Psoas muscle (tissue), 8 donors: ENCODE measurements around the gene TRIB2. TPM values are rescaled to one million over a fixed set of nuclear protein-coding genes. Genes with fewer than 3 reads are reported as not detected.

Experiments used
- ATAC-seq, 4 donors: fragments of 200-7000 bp; cut with Tn5 transposase; one replicate each; pipeline ENCODE4 v1.9.1; 2020; ENCODE audit warnings: moderate library complexity in 3 of 4, mild to moderate bottlenecking in 2 of 4
- DNase-seq, 2 donors: peaks; one replicate each; pipeline ENCODE4 v3.0.0-alpha.2; 2020
- H3K27ac ChIP-seq: fragments of 200-600 bp; one replicate; pipeline ENCODE4 v1.8.0; 2022
- H3K27me3 ChIP-seq, 3 donors: fragments of 200-600 bp in 1 of 3; one replicate each; pipeline versions ENCODE4 v1.6.1 to v1.8.0; 2013 to 2022; ENCODE audit warnings: low read length in 2 of 3, mild to moderate bottlenecking in 2 of 3, moderate library complexity in 1 of 3; ENCODE audit not compliant: insufficient read depth in 3 of 3
- H3K36me3 ChIP-seq, 2 donors: fragments of 200-600 bp in 1 of 2; one replicate each; pipeline versions ENCODE4 v1.6.1 to v1.8.0; 2013 to 2022; ENCODE audit warnings: low read depth in 1 of 2, mild to moderate bottlenecking in 1 of 2, moderate library complexity in 1 of 2; ENCODE audit not compliant: insufficient read depth in 1 of 2
- H3K4me1 ChIP-seq: fragments of 200-600 bp; one replicate; pipeline ENCODE4 v1.8.0; 2022
- H3K4me3 ChIP-seq: fragments of 200-600 bp; one replicate; pipeline ENCODE4 v1.8.0; 2022; ENCODE audit warnings: mild to moderate bottlenecking
- H3K9me3 ChIP-seq: fragments of 200-600 bp; one replicate; pipeline ENCODE4 v1.8.0; 2022
- WGBS, 3 donors: extraction: QIAGEN DNeasy Blood & Tissue Kit; methylation state at CpG; one replicate each; pipeline versions ENCODE4 v1.1.6 to v1.1.7; 2013; 5-methylcytosine and 5-hydroxymethylcytosine counted together
- intact Hi-C, 2 donors: fragments of 100-400 bp; cut with DNase I; formaldehyde crosslinking; loops; one replicate each; pipeline versions ENCODE4 v1.11.0 to v1.14.2; 2022
- polyA plus RNA-seq, 3 donors: library from polyadenylated mRNA; stranded (reverse); fragments of 200-250 nt; gene quantifications; one replicate each; pipeline ENCODE4 v1.2.3, GENCODE V29; 2013
- total RNA-seq, 4 donors: library from RNA; stranded (reverse); fragmentation: NEBNext Ultra II Directional in 2 of 4; extraction: Animal tissue kit (Norgen Biotek cat#: 25700) in 2 of 4; gene quantifications; one replicate each; pipeline versions ENCODE4 v1.2.1 to v1.2.4, GENCODE V29; 2021 to 2023
- TF ChIP-seq, protein P1 (sequence below): fragments of 200-600 bp; IDR thresholded peaks from one replicate; pipeline ENCODE4 v1.8.0; 2022; ENCODE audit warnings: antibody characterized with exemption
- donor health status: healthy with polysubstance abuse.
- donor health status: DM: no; HTN: no; CAD: no; lungs with moderate emphysema.
- donor health status: Bipolar disorder and iron deficiency.
- donor health status: healthy.
- donor health status: DM: yes; HTN: yes; CAD: no.
- donor health status: DM: no; HTN: no; CAD: no.
- donor health status: DM: no; HTN: no; CAD: no.
- donor health status: DM: yes; HTN: yes; CAD: no.

The TRIB2 gene
- total and polyA plus RNA-seq, 7 donors: 6.8 to 18.0 (median 12.5) TPM

DNA sequence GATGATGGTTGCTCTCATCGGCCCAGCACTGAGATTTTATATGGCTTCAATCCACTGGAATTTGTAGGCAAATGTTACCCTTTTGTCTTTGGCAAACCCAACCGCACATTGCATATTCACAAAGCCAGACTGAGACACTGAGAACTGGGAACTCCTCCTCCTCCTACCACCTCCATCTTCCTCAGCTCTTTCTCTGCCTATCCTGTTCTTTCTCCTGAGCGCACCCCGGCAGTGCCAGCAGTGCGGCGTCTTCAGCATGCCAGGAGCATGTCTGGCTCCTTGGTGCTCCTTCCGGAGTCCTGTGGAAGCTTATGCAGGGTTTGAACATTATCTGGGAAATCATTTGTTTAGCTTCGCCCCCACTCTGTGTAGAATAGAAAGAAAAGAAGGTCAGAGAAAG is 50.8 kb downstream of the TRIB2 start:
- Histone ChIP-seq H3K4me3 (no peak overlapping the region), H3K36me3 (no peaks in the 10 kb centered on the region), H3K4me1 (no peaks in the 10 kb centered on the region), H3K9me3 (no peaks in the 10 kb centered on the region), H3K27me3 (no peaks in the 10 kb centered on the region), H3K27ac (no peak overlapping the region)
- no peak for ATAC-seq
- intact Hi-C loops: no loop called here
- no peak for DNase-seq
- TF ChIP-seq, protein P1, sequence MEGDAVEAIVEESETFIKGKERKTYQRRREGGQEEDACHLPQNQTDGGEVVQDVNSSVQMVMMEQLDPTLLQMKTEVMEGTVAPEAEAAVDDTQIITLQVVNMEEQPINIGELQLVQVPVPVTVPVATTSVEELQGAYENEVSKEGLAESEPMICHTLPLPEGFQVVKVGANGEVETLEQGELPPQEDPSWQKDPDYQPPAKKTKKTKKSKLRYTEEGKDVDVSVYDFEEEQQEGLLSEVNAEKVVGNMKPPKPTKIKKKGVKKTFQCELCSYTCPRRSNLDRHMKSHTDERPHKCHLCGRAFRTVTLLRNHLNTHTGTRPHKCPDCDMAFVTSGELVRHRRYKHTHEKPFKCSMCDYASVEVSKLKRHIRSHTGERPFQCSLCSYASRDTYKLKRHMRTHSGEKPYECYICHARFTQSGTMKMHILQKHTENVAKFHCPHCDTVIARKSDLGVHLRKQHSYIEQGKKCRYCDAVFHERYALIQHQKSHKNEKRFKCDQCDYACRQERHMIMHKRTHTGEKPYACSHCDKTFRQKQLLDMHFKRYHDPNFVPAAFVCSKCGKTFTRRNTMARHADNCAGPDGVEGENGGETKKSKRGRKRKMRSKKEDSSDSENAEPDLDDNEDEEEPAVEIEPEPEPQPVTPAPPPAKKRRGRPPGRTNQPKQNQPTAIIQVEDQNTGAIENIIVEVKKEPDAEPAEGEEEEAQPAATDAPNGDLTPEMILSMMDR: no peak
- WGBS, 3 donors: 85 to 92% (median 85%) methylated on average over 8 of the region's 8 CpGs

DNA sequence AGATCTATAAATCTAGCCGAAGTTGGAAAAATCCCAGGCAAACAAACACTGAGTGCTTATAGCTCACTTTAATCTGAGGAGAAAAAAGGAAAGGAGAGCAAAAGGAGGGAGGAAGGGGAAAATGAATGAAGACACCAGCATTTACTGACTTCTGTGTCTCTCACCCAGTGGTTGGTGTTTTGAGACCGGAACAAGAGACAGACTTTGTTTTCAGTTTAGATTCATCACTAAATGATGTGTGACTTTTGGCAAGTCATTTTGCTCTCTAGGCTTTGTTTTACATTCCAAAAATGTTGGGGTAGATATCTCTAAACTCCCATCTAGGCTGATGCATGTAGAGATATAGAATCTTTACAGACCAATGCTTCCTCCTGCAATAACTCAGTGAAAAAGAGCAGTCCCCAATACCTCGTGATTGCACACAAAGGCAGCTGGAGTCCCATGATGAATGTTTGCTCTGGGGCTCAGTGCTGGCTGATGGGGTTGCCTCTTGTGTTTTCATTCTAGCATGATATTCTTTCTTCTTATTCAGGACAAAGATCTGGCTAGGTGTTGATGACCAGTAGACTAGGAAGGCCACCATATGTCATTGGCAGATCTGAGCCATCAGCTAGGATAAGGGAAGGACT is 51.4 kb downstream of the TRIB2 start:
- Histone ChIP-seq H3K9me3 (no peaks in the 10 kb centered on the region), H3K27ac (no peak overlapping the region), H3K36me3 (no peaks in the 10 kb centered on the region), H3K4me3 (no peak overlapping the region), H3K4me1 (no peaks in the 10 kb centered on the region), H3K27me3 (no peaks in the 10 kb centered on the region)
- DNase-seq (no peak), ATAC-seq (no peak)
- intact Hi-C loops: no loop called here
- 83 to 90% (median 87%) methylated on average over 3 of the region's 3 CpGs for WGBS, 3 donors
- TF ChIP-seq, protein P1: no peak

DNA sequence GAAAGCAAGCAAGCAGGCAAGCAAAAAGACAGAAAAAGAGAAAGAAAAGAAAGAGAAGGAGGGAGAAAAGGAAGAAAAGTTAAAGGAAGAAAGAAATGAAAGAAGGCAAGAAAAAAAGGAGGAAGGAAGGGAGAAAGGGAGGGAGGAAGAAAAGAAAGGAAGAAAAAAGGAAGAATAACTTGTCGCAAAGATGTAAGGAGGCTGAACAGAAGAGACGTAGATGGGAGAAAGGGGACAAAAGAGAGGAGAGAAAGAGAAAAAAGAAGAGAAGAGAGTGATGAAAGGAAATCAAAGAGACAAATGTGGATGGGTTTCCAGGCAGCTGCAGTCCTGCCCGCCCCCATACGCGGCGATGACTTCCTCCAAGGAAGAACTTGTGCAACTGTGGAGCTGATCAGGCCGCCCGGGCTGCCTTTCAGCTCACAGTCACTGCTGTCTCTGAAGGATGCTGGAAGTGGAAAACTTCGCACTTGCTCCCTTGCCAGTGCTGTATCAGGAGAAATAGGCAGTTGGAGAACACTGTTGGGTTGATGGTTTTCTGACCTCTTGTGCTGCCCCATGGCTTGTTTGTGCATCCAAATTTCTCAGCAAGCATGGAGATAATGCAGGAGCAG is 52.9 kb downstream of the TRIB2 start:
- WGBS, 3 donors: 40 to 55% (median 47%) methylated on average over 9 of the region's 9 CpGs
- Histone ChIP-seq H3K36me3 (no peaks in the 10 kb centered on the region), H3K9me3 (no peaks in the 10 kb centered on the region), H3K27me3 (no peaks in the 10 kb centered on the region), H3K4me3 (no peak overlapping the region), H3K4me1 (no peaks in the 10 kb centered on the region), H3K27ac (no peak overlapping the region)
- ATAC-seq (peak in 3 of 4 donors; percentile 28 to 66 (median 42)), DNase-seq (peak; percentile 74)
- TF ChIP-seq, protein P1: no peak
- intact Hi-C loops: no loop called here

DNA sequence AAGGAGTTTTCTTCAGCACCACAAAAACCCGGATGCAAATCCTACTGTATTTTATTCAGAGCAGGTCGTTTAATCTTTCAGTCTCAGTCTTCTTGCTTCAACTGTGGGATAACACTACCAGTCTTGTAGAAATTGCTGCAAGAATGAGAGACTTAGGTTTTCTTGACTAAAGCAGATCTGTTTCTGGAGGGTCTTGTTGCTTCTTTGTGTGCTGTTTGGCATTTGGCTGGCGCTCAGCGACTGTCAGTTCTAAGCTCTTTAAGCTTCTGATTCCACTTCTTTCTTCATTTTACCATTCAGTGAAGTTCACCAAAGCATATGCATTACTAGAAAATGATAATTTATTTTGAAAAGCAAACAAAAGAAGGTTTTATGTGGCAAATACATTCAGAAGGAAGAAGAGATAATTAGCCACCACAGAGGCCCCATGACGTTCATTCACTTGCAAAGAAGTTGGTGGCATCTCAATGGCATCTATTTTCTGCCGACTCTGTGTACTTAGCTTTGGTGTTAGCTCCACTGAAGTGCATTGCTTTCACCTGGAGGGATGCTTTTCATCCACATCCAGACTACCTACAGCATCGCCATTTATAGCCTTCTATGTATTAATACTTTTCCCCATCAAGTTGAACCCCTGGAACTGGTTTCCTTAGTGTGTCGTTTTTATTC is 53.7 kb downstream of the TRIB2 start:
- H3K27ac ChIP-seq: no peak overlapping the region
- WGBS, 3 donors: 82 to 89% (median 83%) methylated on average over 8 of the region's 8 CpGs
- no peak for DNase-seq

More for the DNA sequence above, 53.7 kb downstream of the TRIB2 start:
- no peaks in the 10 kb centered on the region for H3K36me3 ChIP-seq
- no peak overlapping the region for H3K4me3 ChIP-seq
- intact Hi-C loops: no loop called here
- no peaks in the 10 kb centered on the region for H3K4me1 ChIP-seq
- H3K27me3 ChIP-seq: no peaks in the 10 kb centered on the region
- ATAC-seq: no peak
- H3K9me3 ChIP-seq: no peaks in the 10 kb centered on the region
- TF ChIP-seq, protein P1: no peak
